Activated CD4-positive, CD25-positive, alpha-beta regulatory T cell treated with anti-CD3 and anti-CD28 coated beads, Interleukin-2, amount 50 U/mL, for 24 hours (primary cell): ENCODE results near the gene RPA4.
A peak's percentile ranks its signal among the peaks of the same experiment; 100 is the strongest.
"Not testable (repeated sequence)": the region's sequence is repeated elsewhere in the genome, so short reads cannot be mapped to it uniquely, and the experiment has no call there.

Experiments used
- ATAC-seq, 2 donors: fragments of 150-1000 bp; cut with Tn5 transposase; one replicate each; pipeline ENCODE4 v1.10.0; 2021; ENCODE audit warnings: mild to moderate bottlenecking in 1 of 2, moderate library complexity in 1 of 2

The RPA4 gene, protein sequence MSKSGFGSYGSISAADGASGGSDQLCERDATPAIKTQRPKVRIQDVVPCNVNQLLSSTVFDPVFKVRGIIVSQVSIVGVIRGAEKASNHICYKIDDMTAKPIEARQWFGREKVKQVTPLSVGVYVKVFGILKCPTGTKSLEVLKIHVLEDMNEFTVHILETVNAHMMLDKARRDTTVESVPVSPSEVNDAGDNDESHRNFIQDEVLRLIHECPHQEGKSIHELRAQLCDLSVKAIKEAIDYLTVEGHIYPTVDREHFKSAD

DNA sequence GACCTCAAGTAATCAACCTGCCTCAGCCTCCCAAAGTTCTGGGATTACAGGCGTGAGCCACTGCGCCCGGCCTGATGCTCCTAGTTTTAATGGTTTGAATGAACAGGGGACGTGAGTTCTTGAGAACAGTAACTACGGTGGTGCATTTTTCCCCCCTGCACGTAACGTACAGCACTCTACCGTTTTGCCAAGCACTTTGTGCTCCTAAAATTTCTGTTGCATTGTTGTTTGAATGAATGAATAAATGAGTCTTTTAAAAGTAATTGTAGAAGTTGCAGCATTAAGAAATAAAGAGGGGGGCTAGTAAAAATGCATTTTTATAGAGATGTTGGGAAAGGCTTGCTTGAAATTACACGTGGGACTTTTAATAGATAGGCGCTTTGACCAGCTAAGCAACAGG lies at the start of gene RPA4:
Gene RPA4, plus strand, starts transcription at position 301 of the 400 bp plus-strand sequence. CDS start 403 bp downstream, outside the sequence.
- no peak for ATAC-seq

DNA sequence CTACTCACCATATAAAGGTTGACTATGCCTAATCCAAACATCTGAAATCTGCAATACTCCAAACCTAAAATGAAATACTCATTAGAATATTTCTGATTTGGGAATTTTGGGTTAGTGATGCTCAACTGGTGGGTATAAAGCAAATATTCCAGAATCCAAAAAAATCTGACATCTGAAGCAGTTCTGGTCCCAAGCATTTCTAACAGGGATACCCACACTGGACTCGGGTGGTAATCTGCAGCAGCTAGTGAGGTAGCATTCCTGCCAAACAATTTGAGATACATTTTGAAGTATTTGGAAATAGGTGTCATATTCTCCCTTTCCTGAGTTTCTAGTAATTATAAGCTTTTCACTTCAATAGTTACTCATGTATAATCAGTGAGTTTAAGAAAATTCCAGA lies 49.6 kb upstream of the RPA4 start:
- no peak for ATAC-seq

DNA sequence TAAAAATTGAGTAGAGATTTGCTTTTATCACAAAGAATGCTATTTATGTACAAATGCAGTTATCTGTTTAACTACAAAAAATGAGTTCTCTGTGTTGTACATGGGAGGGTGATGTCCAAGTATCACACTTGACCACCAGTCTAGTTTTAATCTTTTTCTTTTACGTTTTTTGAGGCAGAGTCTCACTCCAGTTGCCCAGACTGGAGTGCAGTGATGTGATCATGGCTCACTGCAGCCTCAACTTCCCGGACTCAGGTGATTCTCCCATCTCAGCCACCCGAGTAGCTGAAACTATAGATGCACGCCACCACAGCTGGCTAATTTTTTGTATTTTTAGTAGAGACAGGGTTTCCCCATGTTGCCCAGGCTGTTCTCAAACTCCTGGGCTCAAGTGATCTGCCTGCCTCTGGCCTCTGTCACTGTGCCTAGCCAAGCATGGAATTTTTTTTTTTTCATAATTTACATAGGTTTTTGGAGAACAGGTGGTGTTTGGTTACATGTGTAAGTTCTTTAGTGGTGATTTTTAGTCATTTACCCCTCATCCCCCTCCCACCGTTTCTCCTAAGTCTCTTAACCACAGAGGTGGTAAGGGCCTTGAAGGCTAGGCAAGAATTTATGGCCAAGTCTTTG lies 47.9 kb upstream of the RPA4 start:
- peak in 1 of 2 donors; percentile 17 for ATAC-seq

DNA sequence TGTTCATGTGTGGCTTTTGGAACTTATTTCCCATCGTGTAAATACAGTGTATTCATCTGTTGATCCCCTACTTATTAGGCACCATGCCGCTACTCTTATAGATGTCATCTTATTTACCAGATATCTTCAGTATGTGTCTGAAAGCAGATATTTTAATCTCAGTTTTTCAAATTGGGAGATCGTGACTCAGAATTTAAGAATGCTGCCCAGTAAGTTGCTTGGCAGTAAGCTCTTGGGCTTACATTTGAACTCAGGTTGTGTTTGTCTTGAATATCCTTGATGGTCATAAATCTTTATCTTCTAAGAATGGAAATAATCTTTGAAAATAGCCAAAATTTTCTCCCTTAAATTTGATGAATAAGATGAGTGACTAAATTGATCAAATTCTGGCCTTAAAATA lies 45.9 kb upstream of the RPA4 start:
- ATAC-seq = no peak

DNA sequence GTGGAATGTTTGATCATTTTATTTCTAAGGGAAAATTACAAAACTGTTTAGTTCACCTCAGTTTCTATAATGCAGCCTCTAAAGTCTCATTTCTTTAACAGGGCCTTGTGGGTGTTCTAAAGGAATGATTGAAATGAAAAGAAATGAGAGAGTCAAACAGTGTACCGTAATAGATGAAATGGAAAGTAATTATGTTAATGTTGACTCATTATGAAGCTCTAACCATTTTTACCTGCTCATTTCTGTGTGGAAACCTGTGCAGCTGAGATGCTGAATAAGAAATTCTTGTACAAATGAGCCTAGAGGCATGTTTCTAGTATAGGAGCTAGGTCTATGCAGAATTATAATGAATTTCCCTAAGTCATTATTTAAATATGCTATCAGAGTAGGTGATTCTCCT lies 45.2 kb upstream of the RPA4 start:
- ATAC-seq = no peak

DNA sequence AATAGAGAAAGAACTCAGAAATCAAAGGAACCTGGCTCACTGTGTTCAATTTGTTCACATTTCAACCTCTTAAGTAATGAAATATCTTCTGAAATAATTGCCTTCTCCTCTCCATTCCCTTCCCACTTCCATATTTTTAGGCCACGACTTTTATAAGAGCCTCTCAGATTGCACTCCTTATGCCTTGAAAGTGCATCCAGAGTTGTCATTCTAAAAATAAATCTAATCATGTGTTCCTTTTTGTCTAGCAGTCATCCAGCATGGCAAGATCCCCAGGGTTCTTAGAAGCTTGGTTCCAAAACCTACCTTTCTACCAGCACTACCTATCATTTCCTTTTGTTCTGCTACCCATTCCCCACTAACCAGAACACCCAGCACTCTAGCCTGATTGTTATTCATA lies 42.4 kb upstream of the RPA4 start:
- ATAC-seq = no peak

DNA sequence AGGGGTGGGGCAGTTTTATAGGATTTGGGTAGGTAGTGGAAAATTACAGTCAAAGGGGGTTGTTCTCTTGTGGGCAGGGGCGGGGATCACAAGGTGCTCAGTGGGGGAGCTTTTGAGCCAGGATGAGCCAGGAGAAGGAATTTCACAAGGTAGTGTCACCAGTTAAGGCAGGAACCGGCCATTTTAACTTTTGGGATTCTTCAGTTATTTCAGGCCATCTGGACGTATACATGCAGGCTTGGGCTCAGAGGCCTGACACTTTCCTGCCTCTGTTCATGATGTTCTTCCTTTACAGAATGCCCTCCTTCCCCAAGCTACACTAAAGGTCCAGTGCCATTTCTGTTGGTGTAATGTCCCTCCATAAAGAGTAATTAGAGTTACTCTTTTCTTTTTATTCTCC lies 41.8 kb upstream of the RPA4 start:
- ATAC-seq = not testable (repeated sequence)

DNA sequence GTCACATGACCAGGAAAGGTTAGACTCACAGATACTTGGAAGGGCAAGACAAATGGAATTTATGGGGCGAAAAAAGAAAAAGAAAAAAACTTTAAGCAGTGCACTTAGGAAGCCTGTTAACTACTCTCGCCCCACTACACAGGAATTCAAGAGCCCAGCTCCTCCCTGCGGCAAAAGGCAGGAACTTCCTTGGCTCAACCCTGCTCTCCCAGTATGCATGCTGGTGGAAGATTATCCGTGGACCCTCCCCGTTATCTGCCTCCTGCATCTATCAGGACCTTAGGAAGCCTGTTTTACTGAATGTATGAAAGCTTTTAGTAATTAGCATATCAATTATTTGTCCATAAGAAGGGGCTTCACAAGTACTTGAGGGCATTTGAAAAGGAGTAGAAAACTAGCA lies 40.1 kb upstream of the RPA4 start:
- ATAC-seq = no peak

DNA sequence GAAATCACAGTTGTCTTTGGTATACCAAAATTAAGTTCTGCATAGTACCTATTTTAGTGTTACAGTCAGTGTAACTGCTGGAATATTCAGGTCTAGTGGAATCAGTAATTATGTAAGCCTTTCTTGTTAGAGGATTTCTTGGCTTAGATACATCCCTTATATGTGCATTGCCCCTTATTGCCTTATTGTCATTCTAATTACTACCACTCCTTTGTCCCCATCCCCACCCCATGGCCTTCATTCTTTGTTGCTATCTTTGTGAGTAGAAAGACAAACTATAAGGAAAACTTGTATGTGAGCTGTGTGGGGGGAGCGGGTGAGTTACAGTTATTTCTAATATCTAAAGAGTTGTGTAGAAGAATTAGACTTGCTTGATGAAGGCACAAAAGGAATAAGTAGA lies 36.9 kb upstream of the RPA4 start:
- no peak for ATAC-seq

DNA sequence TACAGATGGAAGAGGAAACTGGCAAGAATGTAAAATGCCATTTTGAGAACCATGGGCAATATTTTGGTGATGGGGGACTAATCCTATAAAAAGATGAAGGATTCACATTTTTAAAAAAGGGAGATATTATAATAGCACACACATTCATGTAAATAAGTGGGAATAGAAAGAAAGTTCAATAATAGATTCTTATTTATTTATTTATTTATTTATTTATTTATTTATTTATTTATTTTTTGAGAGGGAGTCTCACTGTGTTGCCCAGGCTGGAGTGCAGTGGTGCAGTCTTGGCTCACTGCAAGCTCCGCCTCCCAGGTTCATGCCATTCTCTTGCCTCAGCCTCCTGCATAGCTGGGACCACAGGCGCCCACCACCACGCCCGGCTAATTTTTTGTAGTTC lies 24.3 kb upstream of the RPA4 start:
- ATAC-seq = not testable (repeated sequence)

DNA sequence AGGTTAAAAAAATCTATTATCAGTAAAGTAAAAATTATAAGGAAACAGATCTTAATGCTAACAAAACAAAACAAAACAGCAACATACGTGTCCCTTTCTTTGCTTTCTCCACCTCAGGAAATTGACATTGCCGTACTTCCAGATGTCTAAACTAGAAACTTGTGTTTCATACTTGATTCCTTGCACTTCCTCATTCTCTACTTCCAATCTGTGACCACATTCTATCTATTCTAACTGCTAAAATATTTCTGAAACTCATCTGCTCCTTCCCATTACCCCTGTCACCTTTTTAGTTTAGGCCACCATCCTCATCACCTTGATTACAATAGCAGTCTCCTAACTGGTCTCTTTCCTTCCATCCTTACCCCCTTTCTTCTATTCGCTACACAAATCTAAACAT lies 22.5 kb upstream of the RPA4 start:
- ATAC-seq = no peak

DNA sequence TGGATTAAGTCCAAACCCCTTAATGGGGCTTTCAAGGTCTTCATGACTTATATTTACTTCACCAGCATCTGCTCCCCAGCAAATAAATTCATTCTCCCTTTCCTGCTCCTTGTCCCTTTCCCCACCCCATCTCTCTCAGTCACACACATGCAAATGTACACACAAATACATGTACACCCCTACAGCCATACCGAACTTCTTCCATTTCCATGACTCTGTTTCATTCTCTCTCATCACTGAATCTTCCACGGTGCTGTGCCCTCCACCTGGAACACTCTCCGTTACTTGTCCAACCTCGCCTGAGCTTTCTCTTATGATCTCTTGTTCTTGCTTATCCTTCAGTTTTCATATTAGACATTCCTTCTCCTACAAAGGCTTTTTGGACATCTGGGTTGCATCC lies 22.0 kb upstream of the RPA4 start:
- no peak for ATAC-seq

DNA sequence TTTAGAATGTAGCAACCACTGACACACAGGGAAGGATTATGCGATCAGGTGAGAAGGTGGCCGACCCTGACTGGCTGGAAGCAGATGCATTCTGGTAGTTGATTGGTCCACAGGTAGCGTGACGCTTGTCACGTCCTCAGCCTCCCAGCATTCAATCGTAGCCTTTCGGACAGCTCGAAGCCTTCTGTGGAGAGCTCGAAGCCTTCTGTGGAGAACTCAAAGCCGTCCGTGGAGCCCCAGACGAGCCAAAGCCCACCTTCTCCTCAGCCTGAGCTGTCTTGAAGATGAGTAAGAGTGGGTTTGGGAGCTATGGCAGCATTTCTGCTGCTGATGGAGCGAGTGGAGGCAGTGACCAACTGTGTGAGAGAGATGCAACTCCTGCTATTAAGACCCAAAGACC lies 319 bp downstream of the RPA4 start:
- no peak for ATAC-seq

DNA sequence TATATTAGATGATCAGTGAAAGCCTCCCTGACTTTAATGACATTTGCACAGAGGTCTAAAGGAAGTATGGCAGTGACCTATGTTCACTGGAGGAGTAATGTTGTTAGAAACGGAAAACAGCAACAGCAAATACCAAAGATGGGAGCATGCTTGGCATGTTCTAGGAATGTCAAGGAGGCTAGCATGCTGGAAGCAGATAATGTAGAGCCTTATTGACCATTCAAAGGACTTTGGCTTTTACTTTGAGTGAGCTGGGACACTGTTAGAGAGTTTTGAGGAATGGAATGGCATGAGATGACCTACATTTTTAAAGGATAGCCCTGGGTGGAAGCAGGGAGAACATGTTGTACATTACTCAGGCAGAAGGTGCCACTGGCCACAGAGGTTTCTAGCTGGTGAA lies 6.0 kb downstream of the RPA4 start:
- no peak for ATAC-seq

DNA sequence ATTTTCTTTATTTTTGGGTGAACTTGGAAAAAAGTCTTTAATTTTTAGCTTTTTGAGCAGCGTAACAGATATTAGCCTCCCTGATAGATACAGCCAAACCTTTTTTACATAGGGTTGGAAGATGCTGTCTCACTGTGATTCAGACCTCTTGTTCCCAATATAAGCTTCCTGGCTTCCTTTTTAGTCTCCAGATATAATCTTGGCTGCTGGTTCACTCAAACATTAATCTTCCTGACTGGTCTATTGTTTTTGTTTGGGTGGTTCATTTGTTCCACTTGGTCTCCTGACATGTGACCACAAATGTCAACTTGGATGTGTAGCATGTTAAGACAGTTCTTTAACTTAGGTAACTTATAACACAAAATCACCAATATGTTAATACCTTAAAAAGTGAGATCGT lies 23.0 kb downstream of the RPA4 start:
- ATAC-seq = no peak

DNA sequence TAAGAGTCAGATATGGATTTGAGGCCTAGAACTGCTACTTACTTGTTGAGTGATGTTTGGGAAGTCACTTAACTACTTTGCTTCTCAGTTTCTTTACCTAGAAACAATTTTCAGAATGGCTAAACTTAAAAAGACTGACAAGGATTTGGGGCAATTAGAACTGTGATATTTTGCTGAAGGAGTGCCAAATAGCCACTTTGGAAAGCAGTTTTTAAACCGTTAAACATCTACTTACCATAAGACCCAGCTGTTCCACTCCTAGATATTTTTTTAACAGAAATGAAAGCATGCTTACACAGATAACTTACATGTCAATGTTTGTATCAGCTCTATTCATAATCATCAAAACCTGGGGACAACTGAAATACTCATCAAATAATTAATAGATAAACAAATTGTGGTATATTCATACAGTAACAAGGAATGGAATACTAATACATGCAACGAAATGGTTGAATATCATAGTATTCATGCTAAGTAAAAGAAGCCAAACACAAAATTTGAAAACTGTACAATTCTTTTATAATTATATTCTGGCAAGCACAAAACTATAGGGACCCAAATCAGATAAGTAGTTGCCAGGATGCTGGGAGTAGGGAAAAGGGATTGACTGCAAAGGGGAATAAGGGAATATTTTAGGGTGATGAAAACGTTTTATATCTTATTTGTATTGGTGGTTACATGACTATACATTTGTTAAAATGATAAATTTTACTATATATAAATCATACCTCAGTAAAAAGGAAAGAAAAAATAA lies 24.0 kb downstream of the RPA4 start:
- ATAC-seq = no peak

DNA sequence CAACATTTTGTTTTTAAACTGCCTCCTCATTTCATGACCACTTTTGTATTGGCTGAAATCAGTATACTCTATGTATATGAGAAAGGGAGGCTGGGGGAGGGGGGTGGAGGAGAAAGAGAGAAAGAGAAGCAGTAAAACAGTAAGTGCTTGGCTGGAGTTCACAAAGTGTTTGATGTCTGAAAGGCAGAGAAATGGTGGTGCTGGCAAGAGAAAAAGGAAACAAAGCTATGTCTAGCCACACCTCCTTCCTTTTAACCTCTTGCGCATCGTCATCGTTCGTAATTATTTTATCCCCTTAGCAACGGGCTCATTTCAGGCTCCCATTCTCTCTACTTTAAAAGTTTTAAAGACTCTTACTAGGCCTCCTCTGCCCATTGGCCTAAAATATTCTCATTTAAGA lies 25.6 kb downstream of the RPA4 start:
- peak; percentile 24 to 25 for ATAC-seq

DNA sequence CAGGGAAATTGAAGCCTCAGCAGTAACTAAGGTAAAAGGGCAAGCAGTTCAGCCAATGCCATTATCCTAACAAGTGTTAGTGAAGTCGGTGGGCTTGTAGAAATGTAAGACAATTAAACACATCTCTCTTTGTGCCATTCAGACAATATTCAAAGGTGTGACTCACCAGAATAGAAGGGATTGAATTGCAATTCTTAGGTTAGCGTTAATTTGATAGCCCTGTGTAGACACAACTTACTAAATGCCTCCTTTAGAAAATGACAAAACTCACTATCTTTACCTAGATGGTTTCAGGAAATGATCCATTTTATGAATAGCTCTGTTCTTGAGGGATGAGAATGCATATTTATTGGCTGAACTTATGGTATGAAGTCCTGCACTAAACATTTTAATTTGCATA lies 35.2 kb downstream of the RPA4 start:
- ATAC-seq = no peak

DNA sequence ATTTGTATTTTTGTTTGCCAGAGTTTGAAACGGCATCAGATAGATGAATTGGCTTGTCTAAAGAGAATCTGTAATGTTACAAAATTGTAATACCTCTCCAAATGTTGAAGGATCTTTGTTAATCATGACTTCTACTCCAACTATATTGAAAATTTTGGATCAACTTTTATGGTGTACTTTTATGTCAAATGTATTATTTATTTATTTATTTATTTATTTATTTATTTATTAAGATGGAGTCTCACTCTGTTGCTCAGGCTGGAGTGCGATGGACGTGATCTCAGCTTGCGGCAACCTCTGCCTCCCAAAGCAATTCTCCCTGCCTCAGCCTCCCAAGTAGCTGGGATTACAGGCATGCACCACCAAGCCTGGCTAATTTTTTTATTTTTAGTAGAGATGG lies 36.0 kb downstream of the RPA4 start:
- ATAC-seq = no peak

DNA sequence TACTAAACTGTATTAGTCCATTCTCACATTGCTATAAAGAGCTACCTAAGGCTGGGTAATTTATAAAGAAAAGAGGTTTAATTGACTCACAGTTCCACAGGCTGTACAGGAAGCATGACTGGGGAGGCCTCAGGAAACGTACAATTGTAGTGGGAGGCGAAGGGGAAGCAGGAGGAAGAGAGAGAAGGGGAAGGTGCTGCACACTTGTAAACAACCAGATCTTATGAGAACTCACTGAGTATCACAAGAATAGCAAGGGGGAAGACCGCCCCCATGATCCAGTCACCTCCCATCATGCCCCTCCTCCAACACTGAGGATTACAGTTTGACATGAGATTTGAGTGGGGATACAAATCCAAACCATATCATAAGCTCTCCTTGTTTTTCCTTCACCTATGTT lies 40.9 kb downstream of the RPA4 start:
- ATAC-seq = no peak

DNA sequence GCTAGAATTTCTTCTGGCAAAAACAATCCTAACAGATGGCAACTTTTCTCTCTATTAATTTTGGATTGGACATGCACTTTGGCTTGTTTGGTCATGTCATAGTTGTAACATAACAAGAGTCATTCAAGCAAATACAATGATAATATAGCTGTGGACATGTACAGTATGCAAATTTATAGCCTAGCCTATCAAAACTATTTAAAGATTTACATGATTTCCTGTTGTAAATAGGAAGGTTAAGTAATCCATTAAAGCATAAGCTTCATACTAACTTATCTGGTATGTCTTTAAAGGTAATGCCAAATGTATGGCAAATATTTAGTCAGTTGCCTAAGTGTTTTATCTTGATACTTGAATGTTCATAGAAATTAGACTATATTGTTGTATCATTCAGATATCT lies 45.3 kb downstream of the RPA4 start:
- no peak for ATAC-seq
